ENCODE data around the gene MTMR2.

- TF ChIP-seq CTCF (IDR thresholded peaks at IDR 0.05): no peak
- no peak for TF ChIP-seq POLR2A (IDR thresholded peaks at IDR 0.05)
Observed at GRCh38 chr11:95799546-95799945, 124.4 kb downstream of the MTMR2 start.
